ENCODE results near the gene ST6GAL1. TPM values are rescaled to one million over a fixed set of nuclear protein-coding genes. Genes with fewer than 3 reads are reported as not detected.
A peak's percentile ranks its signal among the peaks of the same experiment; 100 is the strongest.

Gene ST6GAL1
- total RNA-seq, 1 experiment from 2014 or later = 74.2 TPM

DNA sequence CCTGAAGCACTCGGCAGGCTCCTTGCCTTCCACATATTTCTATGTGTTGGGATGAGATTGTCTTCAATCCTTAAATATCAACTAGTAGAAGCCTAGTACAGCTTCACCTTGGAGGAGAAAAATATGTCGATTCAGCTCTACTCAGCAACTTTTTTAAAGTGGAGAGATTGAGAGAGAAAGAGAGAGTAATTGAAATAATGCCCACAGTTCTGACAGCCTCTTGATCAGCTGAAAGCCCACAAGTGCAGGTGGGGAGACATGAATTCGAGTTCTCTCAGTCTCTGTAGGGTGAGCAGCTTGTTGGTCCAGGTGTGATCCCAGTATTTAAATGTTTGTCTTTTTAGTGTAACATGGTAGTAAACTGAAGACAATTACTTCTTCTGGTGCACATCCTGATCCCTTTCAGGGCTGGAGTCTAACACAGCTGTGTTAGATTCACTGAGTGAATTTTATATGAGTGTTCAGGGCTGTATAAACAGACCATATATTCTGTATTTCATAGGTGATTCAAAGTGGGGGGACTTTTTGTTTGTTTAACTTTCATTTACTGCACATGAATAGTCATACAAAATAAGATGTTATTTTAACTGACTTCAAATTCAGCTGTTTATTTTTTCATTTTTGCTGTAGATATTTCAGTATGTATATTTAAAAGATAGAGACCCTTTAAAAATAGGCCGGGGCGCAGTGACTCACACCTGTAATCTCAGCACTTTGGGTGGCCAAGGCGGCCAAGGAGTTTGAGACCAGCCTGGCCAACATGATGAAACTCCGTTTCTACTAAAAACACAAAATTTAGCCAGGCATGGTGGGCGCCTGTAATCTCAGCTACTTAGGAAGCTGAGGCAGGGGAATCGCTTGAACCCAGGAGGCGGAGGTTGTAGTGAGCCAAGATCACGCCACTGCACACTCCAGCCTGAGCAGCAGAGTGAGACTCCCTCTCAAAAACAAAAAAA is 64.0 kb downstream of the ST6GAL1 start:
- no peaks in the 10 kb centered on the region for H3K27me3 ChIP-seq (replicated peaks; ENCODE audit: insufficient read depth, low read depth, low read length, poor library complexity)
- no peaks in the 10 kb centered on the region for H3K9me3 ChIP-seq (ENCODE audit: low read depth, low read length, poor library complexity, severe bottlenecking)
- ChIA-PET CTCF (no interaction called here), POLR2A (ENCODE audit: low non-redundant PET) (interaction anchor here (0.7 kb wide), 1 partner anchor 10 kb away, joined by 3 read pairs; no protein-coding TSS in a partner anchor)
- H3K4me1 ChIP-seq (ENCODE audit: insufficient read depth, low read length, poor library complexity, severe bottlenecking) = peaks cover 7% of the 10 kb centered on the region
- peaks cover 9% of the 10 kb centered on the region for H3K36me3 ChIP-seq (ENCODE audit: insufficient read depth, low read length, poor library complexity, severe bottlenecking)
- TF ChIP-seq EZH2 (IDR thresholded peaks at IDR 0.05; ENCODE audit: borderline replicate concordance, low read depth, low read length, poor library complexity, severe bottlenecking) = no peak
- TF ChIP-seq, protein P1, sequence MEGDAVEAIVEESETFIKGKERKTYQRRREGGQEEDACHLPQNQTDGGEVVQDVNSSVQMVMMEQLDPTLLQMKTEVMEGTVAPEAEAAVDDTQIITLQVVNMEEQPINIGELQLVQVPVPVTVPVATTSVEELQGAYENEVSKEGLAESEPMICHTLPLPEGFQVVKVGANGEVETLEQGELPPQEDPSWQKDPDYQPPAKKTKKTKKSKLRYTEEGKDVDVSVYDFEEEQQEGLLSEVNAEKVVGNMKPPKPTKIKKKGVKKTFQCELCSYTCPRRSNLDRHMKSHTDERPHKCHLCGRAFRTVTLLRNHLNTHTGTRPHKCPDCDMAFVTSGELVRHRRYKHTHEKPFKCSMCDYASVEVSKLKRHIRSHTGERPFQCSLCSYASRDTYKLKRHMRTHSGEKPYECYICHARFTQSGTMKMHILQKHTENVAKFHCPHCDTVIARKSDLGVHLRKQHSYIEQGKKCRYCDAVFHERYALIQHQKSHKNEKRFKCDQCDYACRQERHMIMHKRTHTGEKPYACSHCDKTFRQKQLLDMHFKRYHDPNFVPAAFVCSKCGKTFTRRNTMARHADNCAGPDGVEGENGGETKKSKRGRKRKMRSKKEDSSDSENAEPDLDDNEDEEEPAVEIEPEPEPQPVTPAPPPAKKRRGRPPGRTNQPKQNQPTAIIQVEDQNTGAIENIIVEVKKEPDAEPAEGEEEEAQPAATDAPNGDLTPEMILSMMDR (conservative IDR thresholded peaks at IDR 0.05; ENCODE audit: low read depth, low read length) = no peak
- H3K4me3 ChIP-seq (ENCODE audit: low read depth, low read length, poor library complexity, severe bottlenecking) = no peak overlapping the region
- intact Hi-C loops (cut with micrococcal nuclease; ENCODE audit: unreplicated experiment) = no loop called here
- no peak for DNase-seq (ENCODE audit: low spot score)
- no TSS peak for BruUV-seq (replicated peaks)
- peak overlapping the region; percentile 9 for H3K27ac ChIP-seq (ENCODE audit: low read depth, low read length, poor library complexity, severe bottlenecking)

GRCh38 chr3:186996356-186996755 is 66.0 kb downstream of the ST6GAL1 start:
- TF ChIP-seq, protein P1 (conservative IDR thresholded peaks at IDR 0.05; ENCODE audit: low read depth, low read length) = no peak
- Histone ChIP-seq H3K27ac (ENCODE audit: low read depth, low read length, poor library complexity, severe bottlenecking) (no peak overlapping the region), H3K4me3 (ENCODE audit: low read depth, low read length, poor library complexity, severe bottlenecking) (no peak overlapping the region), H3K4me1 (ENCODE audit: insufficient read depth, low read length, poor library complexity, severe bottlenecking) (peaks cover 7% of the 10 kb centered on the region), H3K36me3 (ENCODE audit: insufficient read depth, low read length, poor library complexity, severe bottlenecking) (peaks cover under 1% of the 10 kb centered on the region), H3K9me3 (ENCODE audit: low read depth, low read length, poor library complexity, severe bottlenecking) (no peaks in the 10 kb centered on the region), H3K27me3 (replicated peaks; ENCODE audit: insufficient read depth, low read depth, low read length, poor library complexity) (no peaks in the 10 kb centered on the region)
- DNase-seq (ENCODE audit: low spot score) = no peak
- ChIA-PET CTCF (no interaction called here), POLR2A (ENCODE audit: low non-redundant PET) (no interaction called here)
- intact Hi-C loops (cut with micrococcal nuclease; ENCODE audit: unreplicated experiment) = no loop called here
- BruUV-seq (replicated peaks) = no TSS peak

GRCh38 chr3:186997061-186997460 is 66.7 kb downstream of the ST6GAL1 start:
- no TSS peak for BruUV-seq (replicated peaks)
- intact Hi-C loops (cut with micrococcal nuclease; ENCODE audit: unreplicated experiment) = no loop called here
- CTCF ChIA-PET = no interaction called here
- H3K27me3 ChIP-seq (replicated peaks; ENCODE audit: insufficient read depth, low read depth, low read length, poor library complexity) = no peaks in the 10 kb centered on the region
- H3K4me1 ChIP-seq (ENCODE audit: insufficient read depth, low read length, poor library complexity, severe bottlenecking) = peaks cover 7% of the 10 kb centered on the region
- no peak for DNase-seq (ENCODE audit: low spot score)
- no peak overlapping the region for H3K27ac ChIP-seq (ENCODE audit: low read depth, low read length, poor library complexity, severe bottlenecking)
- no peaks in the 10 kb centered on the region for H3K36me3 ChIP-seq (ENCODE audit: insufficient read depth, low read length, poor library complexity, severe bottlenecking)
- POLR2A ChIA-PET (ENCODE audit: low non-redundant PET) = no interaction called here
- H3K4me3 ChIP-seq (ENCODE audit: low read depth, low read length, poor library complexity, severe bottlenecking) = no peak overlapping the region
- H3K9me3 ChIP-seq (ENCODE audit: low read depth, low read length, poor library complexity, severe bottlenecking) = no peaks in the 10 kb centered on the region
- no peak for TF ChIP-seq EZH2 (IDR thresholded peaks at IDR 0.05; ENCODE audit: borderline replicate concordance, low read depth, low read length, poor library complexity, severe bottlenecking)
- TF ChIP-seq, protein P1 (conservative IDR thresholded peaks at IDR 0.05; ENCODE audit: low read depth, low read length) = no peak

All from A673 (cell line).